NB4 (cell line): Measurements from ENCODE around the gene KDR.

Experiments used
- CTCF ChIP-seq: IDR thresholded peaks from one replicate; pipeline ENCODE4 v1.5.1; 2012; ENCODE audit warnings: low read depth, low read length
- MAX ChIP-seq: IDR thresholded peaks from 2 replicates; pipeline ENCODE4 v1.6.1; 2011; ENCODE audit warnings: low read depth, low read length
- MYC ChIP-seq: IDR thresholded peaks from 2 replicates; pipeline ENCODE4 v1.6.1; 2011; ENCODE audit warnings: low read depth, low read length
- POLR2A ChIP-seq: IDR thresholded peaks from 2 replicates; pipeline ENCODE4 v1.6.1; 2011; ENCODE audit warnings: mild to moderate bottlenecking; ENCODE audit not compliant: insufficient read length; ENCODE audit errors: extremely low read depth

- no peak for TF ChIP-seq CTCF
- no peak for TF ChIP-seq MYC
- TF ChIP-seq POLR2A = no peak
- peak; percentile 21; the same call in 1 of the 2 replicates for TF ChIP-seq MAX
Measured at GRCh38 chr4:55110131-55110530, 15.3 kb downstream of the KDR start.
